GM12878 (cell line): ENCODE data around the gene IPO8. TPM values are rescaled to one million over a fixed set of nuclear protein-coding genes. Genes with fewer than 3 reads are reported as not detected.
A peak's percentile ranks its signal among the peaks of the same experiment; 100 is the strongest.

Experiments used
- FOS ChIP-seq: IDR thresholded peaks from 3 replicates; pipeline ENCODE4 v1.6.1; 2011; ENCODE audit warnings: borderline replicate concordance; ENCODE audit not compliant: insufficient read length; ENCODE audit errors: extremely low read depth
- NFYB ChIP-seq: IDR thresholded peaks from 2 replicates; pipeline ENCODE4 v1.6.1; 2011; ENCODE audit warnings: low read depth, mild to moderate bottlenecking, low read length, improper control_type of control experiment, moderate library complexity; ENCODE audit not compliant: insufficient read depth
- PML ChIP-seq: IDR thresholded peaks from 2 replicates; pipeline ENCODE4 v1.6.1; 2012; ENCODE audit warnings: low read length, inconsistent platforms
- TAF1 ChIP-seq: IDR thresholded peaks from 2 replicates; pipeline ENCODE4 v1.6.1; 2011; ENCODE audit warnings: mild to moderate bottlenecking, low read depth, low read length, borderline replicate concordance
- WRNIP1 ChIP-seq: IDR thresholded peaks from 2 replicates; pipeline ENCODE4 v1.6.1; 2011; ENCODE audit warnings: low read depth, low read length, improper control_type of control experiment, borderline replicate concordance
- polyA plus RNA-seq, 11 experiments: library from polyadenylated mRNA; depleted of rRNA in 4 of 11; unstranded in 6 of 11; stranded (reverse) in 5 of 11; fragments of >200 nt; fragmentation: Nextera tagmentation in 4 of 11; fragmentation: Illumina TruSeq in 1 of 11; extraction: Ambion mirVana in 4 of 11; extraction: Trizol in 1 of 11; gene quantifications; 1 replicate in 1 of 11; 2 replicates in 10 of 11; pipeline versions ENCODE4 v1.2.1 to v1.2.3, GENCODE V29; 2011 to 2016; ENCODE audit warnings: inconsistent platforms in 2 of 11, missing spikeins in 2 of 11, low read depth in 1 of 11
- total RNA-seq, 4 experiments: library from RNA; depleted of rRNA in 3 of 4; stranded (reverse); fragments of >200 nt in 3 of 4; fragmentation: Illumina TruSeq in 1 of 4; extraction: Trizol in 1 of 4; gene quantifications; 2 replicates each; pipeline versions ENCODE4 v1.2.1 to v1.2.3, GENCODE V29; 2013 to 2021
- TF ChIP-seq, protein P1 (sequence below): fragments of 450-650 bp; IDR thresholded peaks from 2 replicates; pipeline ENCODE4 v1.6.1; 2016; ENCODE audit warnings: mild to moderate bottlenecking, moderate library complexity, borderline replicate concordance

IPO8 gene
- total and polyA plus RNA-seq, 10 of the 15 experiments (the other 5 are each of a cell fraction or from before 2014, with no cell fraction given): 6.9 to 38.5 (median 15.1) TPM

DNA sequence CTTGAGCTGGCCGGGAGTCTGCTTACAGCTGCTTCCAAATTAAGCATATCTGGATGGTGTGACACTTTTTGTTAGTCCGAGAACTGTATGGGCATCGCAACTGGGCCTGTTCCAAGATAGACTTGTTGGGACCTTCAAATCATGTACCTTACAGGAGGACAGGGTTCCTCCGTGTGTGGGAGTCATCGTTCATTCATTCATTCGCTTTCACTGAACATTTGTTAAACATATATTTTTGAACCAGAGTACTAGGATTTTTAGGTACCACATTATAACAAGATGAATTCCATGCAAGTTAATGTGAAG is 387 bp upstream of the IPO8 start (continued):
- TF ChIP-seq, protein P1, sequence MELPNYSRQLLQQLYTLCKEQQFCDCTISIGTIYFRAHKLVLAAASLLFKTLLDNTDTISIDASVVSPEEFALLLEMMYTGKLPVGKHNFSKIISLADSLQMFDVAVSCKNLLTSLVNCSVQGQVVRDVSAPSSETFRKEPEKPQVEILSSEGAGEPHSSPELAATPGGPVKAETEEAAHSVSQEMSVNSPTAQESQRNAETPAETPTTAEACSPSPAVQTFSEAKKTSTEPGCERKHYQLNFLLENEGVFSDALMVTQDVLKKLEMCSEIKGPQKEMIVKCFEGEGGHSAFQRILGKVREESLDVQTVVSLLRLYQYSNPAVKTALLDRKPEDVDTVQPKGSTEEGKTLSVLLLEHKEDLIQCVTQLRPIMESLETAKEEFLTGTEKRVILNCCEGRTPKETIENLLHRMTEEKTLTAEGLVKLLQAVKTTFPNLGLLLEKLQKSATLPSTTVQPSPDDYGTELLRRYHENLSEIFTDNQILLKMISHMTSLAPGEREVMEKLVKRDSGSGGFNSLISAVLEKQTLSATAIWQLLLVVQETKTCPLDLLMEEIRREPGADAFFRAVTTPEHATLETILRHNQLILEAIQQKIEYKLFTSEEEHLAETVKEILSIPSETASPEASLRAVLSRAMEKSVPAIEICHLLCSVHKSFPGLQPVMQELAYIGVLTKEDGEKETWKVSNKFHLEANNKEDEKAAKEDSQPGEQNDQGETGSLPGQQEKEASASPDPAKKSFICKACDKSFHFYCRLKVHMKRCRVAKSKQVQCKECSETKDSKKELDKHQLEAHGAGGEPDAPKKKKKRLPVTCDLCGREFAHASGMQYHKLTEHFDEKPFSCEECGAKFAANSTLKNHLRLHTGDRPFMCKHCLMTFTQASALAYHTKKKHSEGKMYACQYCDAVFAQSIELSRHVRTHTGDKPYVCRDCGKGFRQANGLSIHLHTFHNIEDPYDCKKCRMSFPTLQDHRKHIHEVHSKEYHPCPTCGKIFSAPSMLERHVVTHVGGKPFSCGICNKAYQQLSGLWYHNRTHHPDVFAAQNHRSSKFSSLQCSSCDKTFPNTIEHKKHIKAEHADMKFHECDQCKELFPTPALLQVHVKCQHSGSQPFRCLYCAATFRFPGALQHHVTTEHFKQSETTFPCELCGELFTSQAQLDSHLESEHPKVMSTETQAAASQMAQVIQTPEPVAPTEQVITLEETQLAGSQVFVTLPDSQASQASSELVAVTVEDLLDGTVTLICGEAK: peak; percentile 63; the same call in 1 of the 2 replicates
- TF ChIP-seq FOS (no peak), PML (peak; percentile 12; the same call in 1 of the 2 replicates), WRNIP1 (no peak), TAF1 (no peak), NFYB (no peak)
- TF ChIP-seq, all 136 proteins: peak for 8
